GM21526 (cell line): ENCODE results near the gene ZNF211.

Source experiments
- ATAC-seq: cut with Tn5 transposase; IDR thresholded peaks from one replicate; pipeline ENCODE4 v1.9.1; 2021; ENCODE audit warnings: moderate library complexity; ENCODE audit not compliant: unreplicated experiment, low FRiP score

Gene ZNF211

DNA sequence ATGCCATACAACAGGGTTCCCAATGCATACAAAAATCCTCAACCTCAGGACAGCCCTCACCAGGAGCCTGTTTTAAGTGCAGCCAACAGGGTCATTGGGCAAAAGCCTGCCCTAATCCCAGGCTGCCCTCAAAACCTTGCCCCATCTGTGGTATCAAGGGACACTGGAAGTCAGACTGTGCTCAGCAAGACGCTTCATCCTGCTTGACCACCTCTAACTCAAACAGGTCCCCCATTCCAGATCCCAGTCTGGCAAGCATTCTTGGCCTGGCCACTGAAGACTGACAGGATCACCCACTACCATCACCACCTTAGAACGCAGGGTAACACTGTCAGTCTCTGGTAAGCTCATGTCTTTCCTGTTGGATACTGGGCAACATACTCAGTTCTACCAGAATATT lies 20.7 kb downstream of the ZNF211 start:
- ATAC-seq: no peak

DNA sequence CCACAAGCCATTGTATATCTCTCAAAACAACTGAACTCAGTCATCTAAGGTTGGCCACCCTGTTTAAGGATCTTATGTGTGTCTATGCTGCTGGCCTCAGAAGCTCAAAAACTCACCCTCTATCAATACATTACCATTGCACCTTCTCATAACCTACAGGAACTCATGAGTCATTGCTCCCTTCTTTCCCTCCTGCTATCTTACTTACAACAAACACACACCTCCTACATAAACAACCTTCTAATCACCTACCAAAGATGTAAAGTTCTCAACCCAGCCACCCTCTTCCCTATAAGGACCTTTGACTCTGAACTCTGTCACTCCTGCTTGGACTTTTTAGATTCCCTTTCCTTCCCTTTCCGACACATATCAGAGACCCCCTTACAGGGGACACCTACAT lies 22.5 kb downstream of the ZNF211 start:
- ATAC-seq: no peak

DNA sequence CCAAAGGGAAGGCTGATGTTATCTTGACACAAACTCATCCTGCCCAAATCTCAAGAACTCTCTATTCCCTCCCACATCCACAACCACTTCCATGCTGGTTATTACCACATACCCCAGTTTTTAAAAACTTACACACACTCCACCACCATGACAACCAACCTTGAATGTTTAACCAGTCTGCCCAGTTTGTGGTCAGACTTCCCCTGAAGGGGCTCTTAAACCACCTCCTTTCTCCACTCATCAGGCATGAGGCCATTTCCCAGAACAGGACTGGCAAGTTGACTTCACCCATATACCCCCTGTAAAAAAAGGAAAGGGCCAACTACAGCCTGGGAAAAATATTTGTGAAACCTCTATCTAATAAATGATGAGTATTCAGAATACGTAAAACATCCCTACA lies 23.4 kb downstream of the ZNF211 start:
- ATAC-seq: no peak

DNA sequence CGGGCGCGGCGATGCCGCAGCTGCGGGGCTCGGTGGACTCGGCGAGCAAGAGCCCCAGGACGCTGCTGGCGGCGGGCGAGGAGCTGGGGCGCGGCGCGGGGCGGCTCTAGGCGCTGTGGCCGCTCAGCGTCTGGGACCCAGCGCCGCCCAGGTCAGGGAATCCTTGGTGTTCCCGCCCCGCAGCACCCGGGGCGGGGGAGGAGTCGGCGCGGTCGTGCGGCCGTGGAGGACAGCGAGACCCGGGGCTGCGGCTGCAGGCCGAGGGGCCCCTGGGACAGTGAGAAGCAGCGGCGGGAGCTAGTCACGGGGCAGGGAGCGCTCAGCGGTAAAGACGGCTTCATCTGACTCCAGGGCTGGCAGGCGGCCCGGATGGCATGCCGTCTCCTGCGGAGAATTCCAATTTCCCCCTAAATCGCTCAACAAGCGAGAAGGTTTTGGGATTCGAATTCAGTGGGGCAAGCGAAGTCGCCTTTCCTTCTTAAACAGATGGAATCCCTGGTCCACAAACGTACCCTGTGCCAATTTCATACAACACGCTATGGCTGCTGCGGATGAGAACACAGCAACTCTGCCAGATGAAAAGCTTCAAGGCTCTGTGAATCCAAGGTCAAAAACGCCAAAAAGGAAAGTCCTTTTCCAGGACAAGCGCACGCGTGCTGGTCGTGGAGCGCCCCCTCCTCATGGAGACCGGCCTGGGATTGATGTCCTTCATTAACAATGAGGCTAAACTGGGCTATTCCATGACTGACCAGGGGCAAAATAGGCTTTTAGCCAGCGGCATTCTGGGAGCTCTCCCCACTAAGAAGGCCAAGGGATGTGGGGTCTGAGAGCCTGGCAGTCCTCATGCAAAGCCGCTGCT lies 31.5 kb downstream of the ZNF211 start:
- no peak for ATAC-seq

DNA sequence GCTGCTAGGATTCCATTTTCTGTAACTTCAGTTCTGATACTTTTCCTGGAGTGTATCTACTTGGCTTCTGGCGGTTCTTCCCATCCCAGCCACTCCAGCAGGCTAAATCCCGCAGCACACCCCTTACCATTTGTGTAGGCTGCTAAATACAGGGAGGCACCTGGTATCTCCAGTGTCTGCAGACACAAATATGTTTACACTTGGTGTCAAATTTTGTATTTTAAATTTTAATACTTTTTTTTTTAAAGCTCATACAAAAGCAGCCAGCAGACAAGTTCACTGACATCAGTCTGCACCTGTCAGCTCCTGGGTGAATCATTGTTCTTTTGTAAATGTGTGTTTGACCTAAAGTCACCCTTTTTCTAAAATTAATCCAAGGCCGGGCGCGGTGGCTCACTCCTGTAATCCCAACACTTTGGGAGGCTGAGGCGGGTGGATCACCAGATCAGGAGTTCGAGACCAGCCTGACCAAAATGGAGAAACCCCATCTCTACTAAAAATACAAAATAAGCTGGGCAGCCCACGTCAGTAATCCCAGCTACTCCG lies 32.4 kb downstream of the ZNF211 start:
- no peak for ATAC-seq

DNA sequence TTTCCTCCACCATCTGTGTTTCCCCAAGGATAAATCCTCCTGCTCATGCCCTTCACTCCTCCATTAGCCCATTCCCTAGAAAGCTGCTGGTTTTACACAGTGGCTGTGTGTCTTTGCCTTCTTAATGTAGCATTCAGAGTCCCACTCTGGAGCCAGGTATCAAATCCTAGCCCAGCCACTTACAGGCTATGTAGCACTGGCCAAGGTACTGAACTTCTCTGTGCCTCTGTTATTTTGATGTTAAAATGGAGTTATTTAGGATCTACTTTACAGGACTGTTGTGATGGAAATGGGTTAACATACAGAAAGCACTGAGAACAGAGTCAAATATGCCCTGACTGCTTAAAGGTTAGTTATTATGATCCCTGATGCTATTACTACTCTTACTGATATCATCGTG lies 34.3 kb downstream of the ZNF211 start:
- ATAC-seq: no peak

DNA sequence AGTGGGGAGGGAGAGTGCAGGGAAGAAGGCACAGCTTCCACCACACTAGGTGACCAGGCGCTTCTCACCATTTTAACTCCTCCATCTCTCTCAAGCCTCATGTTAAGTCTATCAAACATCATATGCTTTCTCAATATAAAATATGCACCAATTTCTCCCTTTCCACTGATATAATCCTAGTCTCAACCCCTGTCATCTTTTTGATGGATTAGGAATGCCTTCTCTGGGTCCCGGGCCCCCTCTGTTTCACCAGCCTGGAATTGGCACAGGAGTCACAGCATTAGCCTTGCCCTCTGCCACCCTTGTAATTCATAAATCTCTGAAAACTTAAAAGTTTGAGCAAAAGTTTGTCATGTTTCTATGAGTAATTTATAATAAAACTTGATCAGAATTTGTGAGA lies 35.7 kb downstream of the ZNF211 start, which contains the start of gene ZSCAN4:
ZSCAN4 (plus strand) TSS at position 301 of the 400 bp plus-strand sequence. CDS start 7,211 bp downstream, outside the sequence.
- ATAC-seq: no peak

DNA sequence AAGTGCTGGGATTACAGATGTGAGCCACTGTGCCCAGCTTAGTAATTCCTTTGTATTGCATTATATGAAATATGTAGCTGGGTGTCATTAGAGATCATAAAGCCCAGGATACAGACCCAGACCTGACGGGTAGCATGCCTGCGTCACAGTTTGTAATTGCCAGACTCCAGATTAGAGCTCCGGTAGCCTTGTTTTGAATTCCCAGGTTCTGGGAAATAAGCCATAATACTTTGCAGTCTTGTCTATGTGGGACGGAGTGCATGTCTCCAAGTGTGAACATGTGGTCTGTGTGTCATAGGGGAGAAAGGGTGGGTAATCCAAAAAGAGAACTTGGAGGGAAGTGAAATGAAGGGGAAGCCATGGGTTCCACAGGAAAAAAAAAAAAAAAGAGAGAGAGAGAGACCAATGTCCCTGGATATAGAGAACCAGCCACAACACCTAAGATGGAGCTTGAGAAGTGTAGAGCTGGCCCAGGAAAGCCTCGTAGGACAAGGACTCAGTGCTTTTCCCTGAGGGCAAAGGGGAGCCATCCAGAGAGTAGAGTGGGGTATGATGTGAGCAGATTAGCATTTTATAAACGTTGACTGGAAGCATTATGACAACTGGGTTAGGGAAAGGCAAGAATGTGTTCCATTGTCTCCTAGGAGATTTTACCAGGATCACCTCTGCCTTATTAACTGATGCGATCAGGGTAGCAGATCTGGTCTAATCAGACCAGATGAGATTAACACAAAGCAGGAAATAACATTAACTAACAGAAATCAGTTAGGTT lies 38.3 kb downstream of the ZNF211 start:
- ATAC-seq: no peak

DNA sequence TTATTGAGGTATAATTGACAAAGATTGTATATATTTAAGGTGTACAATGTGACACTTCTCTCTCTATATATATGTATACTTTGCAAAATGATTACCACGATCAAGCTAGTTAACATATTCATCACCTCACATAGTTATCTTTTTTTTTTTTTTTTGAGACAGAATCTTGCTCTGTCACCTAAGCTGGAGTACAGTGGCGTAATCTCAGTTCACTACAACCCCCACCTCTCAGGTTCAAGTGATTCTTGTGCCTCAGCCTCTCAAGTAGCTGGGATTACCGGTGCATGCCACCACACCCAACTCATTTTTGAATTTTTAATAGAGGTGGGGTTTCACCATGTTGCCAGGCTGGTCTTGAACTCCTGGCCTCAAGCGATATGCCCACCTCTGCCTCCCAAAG lies 39.5 kb downstream of the ZNF211 start:
- ATAC-seq: no peak

DNA sequence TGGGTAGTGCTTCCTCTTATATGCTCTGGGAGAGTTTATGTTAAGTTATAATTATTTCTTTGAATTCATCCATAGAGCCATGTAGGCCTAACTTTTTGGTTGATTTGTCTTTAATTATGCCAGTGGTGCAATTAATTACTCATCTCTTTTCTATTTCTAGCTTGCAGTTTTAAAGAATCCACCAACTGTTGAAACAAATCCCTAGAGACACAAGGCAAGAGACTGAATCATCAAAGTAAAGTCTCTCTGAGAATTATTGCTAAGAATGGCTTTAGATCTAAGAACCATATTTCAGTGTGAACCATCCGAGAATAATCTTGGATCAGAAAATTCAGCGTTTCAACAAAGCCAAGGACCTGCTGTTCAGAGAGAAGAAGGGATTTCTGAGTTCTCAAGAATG lies 42.9 kb downstream of the ZNF211 start:
- ATAC-seq: no peak

DNA sequence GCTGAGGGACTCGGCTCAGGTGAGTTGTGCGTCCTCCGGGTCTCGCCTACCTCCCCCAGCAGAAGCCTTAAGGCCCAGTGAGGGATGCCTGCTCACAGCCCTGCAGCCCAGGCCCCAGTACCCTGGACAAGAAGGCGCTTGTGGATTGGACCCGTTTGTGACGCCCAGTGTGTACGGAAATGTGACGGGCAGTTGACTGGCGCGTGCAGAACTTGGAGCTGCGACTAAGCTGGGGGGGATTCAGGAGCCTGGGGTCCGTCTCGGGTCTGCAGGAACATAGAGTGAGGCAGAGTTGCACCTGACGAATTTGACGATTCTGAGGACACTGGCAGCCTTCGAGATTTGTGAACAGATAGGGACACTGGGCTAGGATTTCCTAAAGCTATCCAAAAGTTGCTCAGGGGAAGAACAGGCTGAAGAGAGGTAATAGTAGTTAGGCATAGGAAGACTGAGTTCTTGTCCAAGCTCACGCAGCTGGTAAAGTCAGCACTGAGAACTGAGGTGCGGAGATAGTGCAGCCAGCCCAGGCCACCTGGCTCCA lies 49.3 kb downstream of the ZNF211 start:
- no peak for ATAC-seq

DNA sequence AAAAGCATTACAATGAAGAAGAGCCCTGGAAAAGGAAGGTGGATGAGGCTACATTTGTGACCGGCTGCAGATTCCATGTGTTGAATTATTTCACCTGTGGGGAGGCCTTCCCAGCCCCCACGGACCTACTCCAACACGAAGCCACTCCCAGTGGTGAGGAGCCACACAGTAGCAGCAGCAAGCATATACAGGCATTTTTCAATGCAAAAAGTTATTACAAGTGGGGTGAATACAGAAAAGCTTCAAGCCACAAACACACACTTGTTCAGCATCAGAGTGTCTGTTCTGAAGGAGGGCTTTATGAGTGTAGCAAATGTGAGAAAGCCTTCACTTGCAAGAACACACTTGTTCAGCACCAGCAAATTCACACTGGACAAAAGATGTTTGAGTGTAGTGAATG lies 53.8 kb downstream of the ZNF211 start:
- no peak for ATAC-seq

DNA sequence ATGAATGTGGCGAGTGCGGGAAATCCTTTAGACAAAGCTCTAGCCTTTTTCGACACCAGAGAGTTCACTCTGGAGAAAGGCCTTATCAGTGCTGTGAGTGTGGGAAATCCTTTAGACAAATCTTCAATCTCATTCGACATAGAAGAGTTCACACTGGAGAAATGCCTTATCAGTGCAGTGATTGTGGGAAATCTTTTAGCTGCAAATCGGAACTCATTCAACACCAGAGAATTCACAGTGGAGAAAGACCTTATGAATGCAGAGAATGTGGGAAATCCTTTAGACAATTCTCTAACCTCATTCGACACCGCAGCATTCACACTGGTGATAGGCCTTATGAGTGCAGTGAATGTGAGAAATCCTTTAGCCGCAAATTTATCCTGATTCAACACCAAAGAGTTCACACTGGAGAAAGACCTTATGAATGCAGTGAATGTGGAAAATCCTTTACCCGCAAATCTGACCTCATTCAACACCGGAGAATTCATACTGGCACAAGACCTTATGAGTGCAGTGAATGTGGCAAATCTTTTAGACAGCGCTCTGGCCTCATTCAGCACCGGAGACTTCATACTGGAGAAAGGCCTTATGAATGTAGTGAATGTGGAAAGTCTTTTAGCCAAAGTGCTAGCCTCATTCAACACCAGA lies 54.5 kb downstream of the ZNF211 start:
- ATAC-seq: no peak

DNA sequence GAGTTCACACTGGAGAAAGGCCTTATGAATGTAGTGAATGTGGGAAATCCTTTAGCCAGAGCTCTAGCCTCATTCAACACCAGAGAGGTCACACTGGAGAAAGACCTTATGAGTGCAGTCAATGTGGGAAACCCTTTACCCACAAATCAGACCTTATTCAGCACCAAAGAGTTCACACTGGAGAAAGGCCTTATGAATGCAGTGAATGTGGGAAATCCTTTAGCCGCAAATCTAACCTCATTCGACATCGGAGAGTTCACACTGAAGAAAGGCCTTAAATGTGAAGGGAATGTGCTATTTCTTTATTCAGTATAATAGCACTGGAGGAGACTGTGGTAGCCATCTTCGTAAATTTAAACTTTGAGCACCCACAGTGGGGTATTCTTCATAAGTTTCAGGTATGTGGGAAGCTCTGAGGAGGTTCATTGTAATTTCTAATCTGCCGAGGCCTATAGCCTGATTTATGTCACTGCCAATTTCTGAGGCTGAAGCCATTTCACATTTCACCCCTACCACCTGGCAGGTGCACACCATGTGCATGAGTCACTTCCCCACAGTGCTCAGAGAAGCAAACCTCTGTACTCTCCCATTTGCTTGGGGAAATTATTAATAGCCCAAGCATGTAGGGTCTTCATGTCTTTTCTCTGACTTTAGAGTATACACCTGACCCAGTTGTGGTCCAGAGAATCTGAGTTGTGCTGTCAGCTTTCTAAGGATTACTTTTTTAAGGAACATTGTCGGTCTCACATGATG lies 55.2 kb downstream of the ZNF211 start:
- ATAC-seq: no peak

DNA sequence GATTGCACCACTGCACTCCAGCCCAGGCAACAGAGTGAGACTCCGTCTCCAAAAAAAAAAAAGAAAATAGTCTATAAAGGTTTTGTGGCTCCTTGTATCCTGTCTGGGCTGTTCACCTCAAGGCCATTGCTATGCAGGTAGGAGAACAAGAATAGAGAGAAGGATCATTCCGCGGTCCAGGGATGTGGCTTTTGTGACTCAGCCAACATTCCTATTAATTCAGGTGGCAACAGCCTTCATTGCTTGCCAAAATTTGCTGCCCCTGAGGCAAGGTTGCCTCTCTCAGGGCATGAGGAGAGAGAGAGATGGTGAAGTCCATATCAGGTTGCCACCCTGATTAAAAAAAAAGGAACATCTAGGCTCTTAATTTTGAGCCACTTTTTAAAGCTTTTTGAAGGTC lies 56.8 kb downstream of the ZNF211 start:
- no peak for ATAC-seq
